Measurements from ENCODE around the gene NPAS2.

Gene NPAS2

GRCh38 chr2:100895934-100896685 lies 76.2 kb downstream of the NPAS2 start:
- H3K4me2 ChIP-seq (ENCODE audit: low read length): no peak overlapping the region
- no peak overlapping the region for H2BK120ac ChIP-seq (ENCODE audit: low read depth, low read length)
- H3K9ac ChIP-seq (ENCODE audit: low read length): no peak overlapping the region
- H3K18ac ChIP-seq (ENCODE audit: low read length): no peak overlapping the region
- no CpG with 5 or more reads among the region's 3 CpGs for WGBS (ENCODE audit: extremely low coverage, insufficient coverage, low lambda C conversion rate)
- H4K8ac ChIP-seq (ENCODE audit: low read depth, low read length): no peak overlapping the region
- H3K56ac ChIP-seq (ENCODE audit: low read length): no peak overlapping the region
- no peak overlapping the region for H2BK5ac ChIP-seq (ENCODE audit: low read length)
- H3K79me1 ChIP-seq (ENCODE audit: low read length): no peaks in the 10 kb centered on the region
- H3K4me1 ChIP-seq (ENCODE audit: control insufficient read depth, low read depth, low read length): no peaks in the 10 kb centered on the region
- H3K27me3 ChIP-seq (ENCODE audit: insufficient read depth, low read length, poor library complexity): no peaks in the 10 kb centered on the region
- H3K23ac ChIP-seq (ENCODE audit: low read length): no peak overlapping the region
- DNase-seq: no peak
- no peaks in the 10 kb centered on the region for H3K36me3 ChIP-seq (ENCODE audit: control insufficient read depth, insufficient read depth, low read length)
- no peak overlapping the region for H2AK5ac ChIP-seq (ENCODE audit: low read length)
- H3K79me2 ChIP-seq (ENCODE audit: control insufficient read depth, insufficient read depth, low read length): no peaks in the 10 kb centered on the region
- no peak overlapping the region for H3K27ac ChIP-seq (ENCODE audit: low read depth, low read length)
- no peak overlapping the region for H4K5ac ChIP-seq (ENCODE audit: low read length)
- H3K4me3 ChIP-seq (ENCODE audit: low read length): no peak overlapping the region
- H2BK15ac ChIP-seq (replicated peaks; ENCODE audit: low read depth): no peak overlapping the region
- no peak overlapping the region for H3K4ac ChIP-seq (ENCODE audit: low read depth, low read length)

DNA sequence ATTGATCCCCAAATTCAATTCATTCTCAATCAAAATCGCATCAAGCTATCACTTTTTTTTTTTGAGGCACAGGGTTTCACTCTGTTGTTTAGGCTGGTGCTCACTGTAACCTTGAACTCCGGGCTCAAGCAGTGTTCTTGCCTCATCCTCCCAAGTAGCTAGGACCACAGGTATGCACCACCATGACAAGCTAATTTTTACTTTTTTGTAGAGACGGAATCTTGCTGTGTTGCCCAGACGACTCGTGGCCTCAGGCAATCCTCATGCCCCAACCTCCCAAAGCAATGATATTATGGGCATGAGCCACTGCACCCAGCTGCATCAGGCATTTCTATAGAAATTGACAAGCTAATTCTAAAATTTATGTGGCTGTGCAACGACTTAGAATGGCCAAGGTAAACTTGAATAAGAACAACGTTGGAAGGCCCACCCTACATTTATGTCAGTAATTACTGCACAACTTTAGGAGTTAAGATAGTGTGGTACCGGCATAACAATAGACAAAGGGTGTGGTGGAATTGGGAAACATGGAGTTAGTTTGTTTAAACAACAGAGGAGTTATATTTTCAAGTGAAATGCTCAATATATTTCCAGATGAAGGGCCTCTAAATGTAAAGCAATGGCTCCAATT lies 78.2 kb downstream of the NPAS2 start:
- no peaks in the 10 kb centered on the region for H3K79me2 ChIP-seq (ENCODE audit: control insufficient read depth, insufficient read depth, low read length)
- H3K18ac ChIP-seq (ENCODE audit: low read length): no peak overlapping the region
- no peaks in the 10 kb centered on the region for H3K79me1 ChIP-seq (ENCODE audit: low read length)
- DNase-seq: no peak
- no CpG with 5 or more reads among the region's 8 CpGs for WGBS (ENCODE audit: extremely low coverage, insufficient coverage, low lambda C conversion rate)
- H2AK5ac ChIP-seq (ENCODE audit: low read length): no peak overlapping the region
- H3K4ac ChIP-seq (ENCODE audit: low read depth, low read length): no peak overlapping the region
- no peak overlapping the region for H3K56ac ChIP-seq (ENCODE audit: low read length)
- H2BK15ac ChIP-seq (replicated peaks; ENCODE audit: low read depth): no peak overlapping the region
- H4K5ac ChIP-seq (ENCODE audit: low read length): no peak overlapping the region
- no peak overlapping the region for H4K8ac ChIP-seq (ENCODE audit: low read depth, low read length)
- H3K4me2 ChIP-seq (ENCODE audit: low read length): no peak overlapping the region
- H3K23ac ChIP-seq (ENCODE audit: low read length): no peak overlapping the region
- H3K27ac ChIP-seq (ENCODE audit: low read depth, low read length): no peak overlapping the region
- H3K36me3 ChIP-seq (ENCODE audit: control insufficient read depth, insufficient read depth, low read length): no peaks in the 10 kb centered on the region
- H2BK5ac ChIP-seq (ENCODE audit: low read length): no peak overlapping the region
- no peak overlapping the region for H3K4me3 ChIP-seq (ENCODE audit: low read length)
- no peaks in the 10 kb centered on the region for H3K4me1 ChIP-seq (ENCODE audit: control insufficient read depth, low read depth, low read length)
- H2BK120ac ChIP-seq (ENCODE audit: low read depth, low read length): no peak overlapping the region
- H3K9ac ChIP-seq (ENCODE audit: low read length): no peak overlapping the region
- no peaks in the 10 kb centered on the region for H3K27me3 ChIP-seq (ENCODE audit: insufficient read depth, low read length, poor library complexity)

DNA sequence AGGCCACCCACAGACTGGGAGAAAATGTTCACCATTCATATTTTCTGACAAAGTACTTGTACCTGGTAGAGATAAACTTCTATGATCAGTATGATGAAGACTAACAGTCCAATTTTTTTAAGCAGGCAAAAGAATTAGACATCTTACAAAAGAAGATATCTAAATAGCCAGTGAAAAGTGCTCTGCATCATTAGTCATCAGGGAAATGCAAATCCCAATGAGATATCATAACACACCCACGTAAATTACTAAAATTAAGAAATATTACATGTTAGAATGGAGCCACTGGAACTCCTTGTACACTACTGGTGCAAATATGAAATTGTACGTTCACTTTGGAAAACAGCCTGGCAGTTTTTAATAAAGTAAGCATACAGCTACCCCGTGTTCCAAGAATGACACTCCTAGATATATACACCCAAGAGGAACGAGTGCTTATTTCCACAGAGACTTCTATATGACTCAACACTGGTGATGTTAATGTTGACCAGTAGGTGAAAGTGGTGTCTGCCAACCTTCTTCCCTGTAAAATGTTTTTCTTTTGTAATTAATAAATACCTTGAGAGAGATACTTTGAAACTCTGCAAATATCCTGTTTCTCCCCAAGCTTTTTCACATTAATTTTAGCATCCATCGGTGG lies 80.3 kb downstream of the NPAS2 start:
- Histone ChIP-seq H2AK5ac (ENCODE audit: low read length) (no peak overlapping the region), H4K8ac (ENCODE audit: low read depth, low read length) (no peak overlapping the region), H3K4ac (ENCODE audit: low read depth, low read length) (no peak overlapping the region), H3K56ac (ENCODE audit: low read length) (no peak overlapping the region), H3K27ac (ENCODE audit: low read depth, low read length) (no peak overlapping the region), H3K36me3 (ENCODE audit: control insufficient read depth, insufficient read depth, low read length) (no peaks in the 10 kb centered on the region), H2BK120ac (ENCODE audit: low read depth, low read length) (no peak overlapping the region), H2BK5ac (ENCODE audit: low read length) (no peak overlapping the region), H3K4me3 (ENCODE audit: low read length) (no peak overlapping the region), H3K4me2 (ENCODE audit: low read length) (no peak overlapping the region), H3K27me3 (ENCODE audit: insufficient read depth, low read length, poor library complexity) (no peaks in the 10 kb centered on the region), H3K9ac (ENCODE audit: low read length) (no peak overlapping the region), H3K23ac (ENCODE audit: low read length) (no peak overlapping the region), H4K5ac (ENCODE audit: low read length) (no peak overlapping the region), H3K4me1 (ENCODE audit: control insufficient read depth, low read depth, low read length) (no peaks in the 10 kb centered on the region), H3K18ac (ENCODE audit: low read length) (no peak overlapping the region), H2BK15ac (replicated peaks; ENCODE audit: low read depth) (no peak overlapping the region), H3K79me2 (ENCODE audit: control insufficient read depth, insufficient read depth, low read length) (no peaks in the 10 kb centered on the region), H3K79me1 (ENCODE audit: low read length) (no peaks in the 10 kb centered on the region)
- WGBS (ENCODE audit: extremely low coverage, insufficient coverage, low lambda C conversion rate): no CpG with 5 or more reads among the region's 5 CpGs
- no peak for DNase-seq

DNA sequence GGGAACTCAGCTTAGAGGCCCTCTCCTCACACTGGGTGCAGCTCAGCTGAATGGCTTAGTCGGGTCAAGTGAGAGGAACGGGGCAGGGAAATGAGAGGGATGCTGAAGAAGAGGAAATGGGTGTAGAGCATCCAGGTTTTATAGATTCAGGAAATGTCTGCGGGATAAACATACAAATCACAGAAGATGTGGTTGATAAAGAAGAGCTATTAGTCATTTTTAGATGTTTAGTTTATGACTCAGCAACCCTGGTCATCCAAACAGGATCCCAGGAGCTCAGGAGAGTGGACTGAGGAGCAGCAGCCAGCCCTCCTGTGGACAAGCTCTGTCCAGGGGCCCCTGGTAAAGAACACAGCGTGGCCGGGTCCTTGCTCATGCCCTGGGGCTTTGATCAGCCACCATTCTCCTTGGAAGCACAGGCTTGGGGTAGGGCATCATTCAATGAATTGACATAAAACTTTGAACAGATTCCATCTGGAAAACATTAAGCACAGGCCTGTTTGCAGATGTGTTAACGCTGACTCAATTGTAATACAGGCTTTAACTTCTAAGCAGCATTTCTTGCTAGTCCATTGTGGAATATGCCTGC lies 83.0 kb downstream of the NPAS2 start:
- no peak overlapping the region for H3K27ac ChIP-seq (ENCODE audit: low read depth, low read length)
- no peak overlapping the region for H3K4me2 ChIP-seq (ENCODE audit: low read length)
- no CpG with 5 or more reads among the region's 6 CpGs for WGBS (ENCODE audit: extremely low coverage, insufficient coverage, low lambda C conversion rate)
- H2BK15ac ChIP-seq (replicated peaks; ENCODE audit: low read depth): no peak overlapping the region
- H3K9ac ChIP-seq (ENCODE audit: low read length): no peak overlapping the region
- H3K56ac ChIP-seq (ENCODE audit: low read length): no peak overlapping the region
- H4K5ac ChIP-seq (ENCODE audit: low read length): no peak overlapping the region
- no peaks in the 10 kb centered on the region for H3K36me3 ChIP-seq (ENCODE audit: control insufficient read depth, insufficient read depth, low read length)
- H3K4me1 ChIP-seq (ENCODE audit: control insufficient read depth, low read depth, low read length): no peaks in the 10 kb centered on the region
- H3K27me3 ChIP-seq (ENCODE audit: insufficient read depth, low read length, poor library complexity): no peaks in the 10 kb centered on the region
- no peak overlapping the region for H4K8ac ChIP-seq (ENCODE audit: low read depth, low read length)
- no peaks in the 10 kb centered on the region for H3K79me2 ChIP-seq (ENCODE audit: control insufficient read depth, insufficient read depth, low read length)
- no peak for DNase-seq
- H2AK5ac ChIP-seq (ENCODE audit: low read length): no peak overlapping the region
- H3K4ac ChIP-seq (ENCODE audit: low read depth, low read length): no peak overlapping the region
- no peak overlapping the region for H2BK120ac ChIP-seq (ENCODE audit: low read depth, low read length)
- H3K18ac ChIP-seq (ENCODE audit: low read length): no peak overlapping the region
- no peaks in the 10 kb centered on the region for H3K79me1 ChIP-seq (ENCODE audit: low read length)
- no peak overlapping the region for H2BK5ac ChIP-seq (ENCODE audit: low read length)
- H3K4me3 ChIP-seq (ENCODE audit: low read length): no peak overlapping the region
- H3K23ac ChIP-seq (ENCODE audit: low read length): no peak overlapping the region

GRCh38 chr2:100903534-100904258 lies 83.8 kb downstream of the NPAS2 start:
- Histone ChIP-seq H2AK5ac (ENCODE audit: low read length) (no peak overlapping the region), H3K36me3 (ENCODE audit: control insufficient read depth, insufficient read depth, low read length) (no peaks in the 10 kb centered on the region), H3K27ac (ENCODE audit: low read depth, low read length) (no peak overlapping the region), H3K79me1 (ENCODE audit: low read length) (no peaks in the 10 kb centered on the region), H3K4me2 (ENCODE audit: low read length) (no peak overlapping the region), H2BK120ac (ENCODE audit: low read depth, low read length) (no peak overlapping the region), H3K27me3 (ENCODE audit: insufficient read depth, low read length, poor library complexity) (no peaks in the 10 kb centered on the region), H3K56ac (ENCODE audit: low read length) (no peak overlapping the region), H3K23ac (ENCODE audit: low read length) (no peak overlapping the region), H3K4me1 (ENCODE audit: control insufficient read depth, low read depth, low read length) (no peaks in the 10 kb centered on the region), H3K4me3 (ENCODE audit: low read length) (no peak overlapping the region), H4K8ac (ENCODE audit: low read depth, low read length) (no peak overlapping the region), H3K4ac (ENCODE audit: low read depth, low read length) (no peak overlapping the region), H3K9ac (ENCODE audit: low read length) (no peak overlapping the region), H2BK15ac (replicated peaks; ENCODE audit: low read depth) (no peak overlapping the region), H3K79me2 (ENCODE audit: control insufficient read depth, insufficient read depth, low read length) (no peaks in the 10 kb centered on the region), H3K18ac (ENCODE audit: low read length) (no peak overlapping the region), H4K5ac (ENCODE audit: low read length) (no peak overlapping the region), H2BK5ac (ENCODE audit: low read length) (no peak overlapping the region)
- WGBS (ENCODE audit: extremely low coverage, insufficient coverage, low lambda C conversion rate): no CpG with 5 or more reads among the region's 17 CpGs
- DNase-seq: peak; percentile 78

Measured in mesendoderm (in vitro differentiated cells).